Endodermal cell (in vitro differentiated cells): ENCODE data around the gene RNU7-1. TPM values are rescaled to one million over a fixed set of nuclear protein-coding genes. Genes with fewer than 3 reads are reported as not detected.

Experiments used
- DNase-seq: peaks from one replicate; pipeline ENCODE4 v3.0.0-alpha.2; 2017
- H3K27ac ChIP-seq: 2 replicates; pipeline ENCODE4 v1.5.1; 2013; ENCODE audit warnings: mild to moderate bottlenecking, low read depth, low read length, moderate library complexity
- H3K27me3 ChIP-seq: 2 replicates; pipeline ENCODE4 v1.6.1; 2013; ENCODE audit warnings: mild to moderate bottlenecking, low read length, moderate library complexity; ENCODE audit not compliant: insufficient read depth, control insufficient read depth, poor library complexity, severe bottlenecking
- H3K36me3 ChIP-seq: 2 replicates; pipeline ENCODE4 v1.7.0; 2013; ENCODE audit warnings: mild to moderate bottlenecking, low read length, moderate library complexity; ENCODE audit not compliant: control insufficient read depth, insufficient read depth
- H3K4me1 ChIP-seq: one replicate; pipeline ENCODE4 v1.7.0; 2013; ENCODE audit warnings: low read length; ENCODE audit not compliant: control insufficient read depth, insufficient read depth
- H3K4me3 ChIP-seq: 2 replicates; pipeline ENCODE4 v1.5.1; 2013; ENCODE audit warnings: mild to moderate bottlenecking, low read length, moderate library complexity
- H3K9ac ChIP-seq: 2 replicates; pipeline ENCODE4 v1.6.1; 2013; ENCODE audit warnings: mild to moderate bottlenecking, low read length, moderate library complexity; ENCODE audit not compliant: poor library complexity, severe bottlenecking; ENCODE audit errors: extremely low read depth
- H3K9me3 ChIP-seq: 2 replicates; pipeline ENCODE4 v1.6.1; 2013; ENCODE audit warnings: mild to moderate bottlenecking, low read length, moderate library complexity; ENCODE audit not compliant: control insufficient read depth
- H3K27ac Mint-ChIP-seq: 2 replicates; pipeline ENCODE4 v1.8.0; 2020; ENCODE audit warnings: mixed read lengths
- H3K27me3 Mint-ChIP-seq: 2 replicates; pipeline ENCODE4 v1.8.0; 2021; ENCODE audit warnings: mild to moderate bottlenecking, mixed read lengths; ENCODE audit not compliant: insufficient read depth
- H3K36me3 Mint-ChIP-seq: 2 replicates; pipeline ENCODE4 v1.8.0; 2020; ENCODE audit warnings: low read depth, mixed read lengths
- H3K4me1 Mint-ChIP-seq: 2 replicates; pipeline ENCODE4 v1.8.0; 2020; ENCODE audit warnings: mixed read lengths
- H3K4me3 Mint-ChIP-seq: 2 replicates; pipeline ENCODE4 v1.8.0; 2020; ENCODE audit warnings: mild to moderate bottlenecking, moderate library complexity, mixed read lengths
- H3K9me3 Mint-ChIP-seq: 2 replicates; pipeline ENCODE4 v1.8.0; 2020; ENCODE audit warnings: mild to moderate bottlenecking, mixed read lengths
- CTCF ChIP-seq: fragments of 200-600 bp; sonication (generic); conservative IDR thresholded peaks from 2 replicates; pipeline ENCODE4 v1.5.0; 2021; ENCODE audit warnings: antibody characterized with exemption, mild to moderate bottlenecking
- WGBS, 2 experiments: methylation state at CpG; one replicate each; pipeline versions ENCODE4 v1.1.5 to v1.1.7; 2013; ENCODE audit warnings: missing lambda C conversion rate in 2 of 2, mixed read lengths in 1 of 2; ENCODE audit not compliant: insufficient coverage in 1 of 2, insufficient read length in 1 of 2; 5-methylcytosine and 5-hydroxymethylcytosine counted together
- total RNA-seq, 2 donors: library from RNA; stranded (reverse); fragmentation: NEBNext Ultra II Directional in 1 of 2; extraction: Animal tissue kit (Norgen Biotek cat#: 25700) in 1 of 2; gene quantifications; 2 replicates in 1 of 2; 3 replicates in 1 of 2; pipeline ENCODE4 v1.2.1, GENCODE V29; 2021

Gene RNU7-1
- total RNA-seq, 2 donors from 2014 or later: not detected

DNA sequence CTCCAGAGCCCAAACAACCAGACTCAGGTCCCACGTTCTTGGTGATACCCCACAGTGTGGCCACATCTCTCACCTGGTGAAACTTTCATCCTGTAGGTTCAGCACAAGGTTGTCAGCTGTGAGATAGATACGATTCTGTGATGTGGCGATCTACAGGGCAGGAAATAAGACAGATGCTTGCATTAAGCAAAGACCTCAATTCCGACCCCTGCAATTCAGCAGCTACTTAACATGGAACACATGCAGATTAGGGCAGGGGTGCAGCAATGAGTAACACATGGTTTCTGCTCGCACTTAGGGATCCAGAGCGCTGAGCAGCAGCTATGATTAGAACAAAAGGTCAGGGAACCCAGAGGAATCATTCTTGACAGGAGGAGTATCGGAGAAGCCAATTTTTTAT, 22.7 kb downstream of the RNU7-1 start:
- H3K9me3 ChIP-seq: no peaks in the 10 kb centered on the region
- whole genome bisulfite sequencing, 2 experiments: 95 to 97% methylated on average over 7 of the region's 7 CpGs
- no peaks in the 10 kb centered on the region for H3K27me3 Mint-ChIP-seq
- peaks cover 52% of the 10 kb centered on the region for H3K36me3 ChIP-seq
- peaks cover 56% of the 10 kb centered on the region for H3K4me1 Mint-ChIP-seq
- no peak overlapping the region for H3K27ac ChIP-seq
- H3K9me3 Mint-ChIP-seq: no peaks in the 10 kb centered on the region
- peak overlapping the region; percentile 63 for H3K27ac Mint-ChIP-seq
- DNase-seq: no peak
- peaks cover 54% of the 10 kb centered on the region for H3K36me3 Mint-ChIP-seq
- no peak overlapping the region for H3K4me3 ChIP-seq
- peaks cover 10% of the 10 kb centered on the region for H3K4me1 ChIP-seq
- H3K27me3 ChIP-seq: no peaks in the 10 kb centered on the region
- no peak overlapping the region for H3K9ac ChIP-seq
- TF ChIP-seq CTCF: no peak
- no peak overlapping the region for H3K4me3 Mint-ChIP-seq

DNA sequence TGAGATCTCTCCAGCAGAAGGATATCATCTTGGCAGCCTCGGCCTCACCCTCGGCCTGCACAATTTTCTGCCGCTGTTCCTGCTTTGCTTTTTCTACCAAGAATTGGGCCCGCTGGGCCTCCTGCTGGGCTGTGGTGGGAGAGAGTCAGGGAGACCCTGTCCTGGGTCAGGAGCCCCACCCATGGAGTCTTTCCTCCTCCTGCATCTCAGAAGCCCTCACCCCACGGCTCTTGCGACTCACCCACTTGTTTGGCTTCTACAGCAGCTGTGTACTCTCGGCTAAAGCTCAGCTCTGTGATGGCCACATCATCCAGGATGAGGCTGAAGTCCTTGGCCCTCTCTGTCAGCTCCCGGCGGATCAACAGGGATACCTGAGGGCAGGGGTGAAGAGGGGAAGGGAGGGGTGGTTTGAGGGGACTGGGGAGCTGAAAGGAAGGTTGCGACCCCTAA, 24.1 kb downstream of the RNU7-1 start:
- no peak overlapping the region for H3K4me3 Mint-ChIP-seq
- H3K36me3 Mint-ChIP-seq: peaks cover 55% of the 10 kb centered on the region
- no peak for DNase-seq
- Histone ChIP-seq H3K9ac (no peak overlapping the region), H3K4me3 (no peak overlapping the region), H3K9me3 (no peaks in the 10 kb centered on the region), H3K4me1 (peaks cover 5% of the 10 kb centered on the region), H3K27ac (no peak overlapping the region), H3K27me3 (no peaks in the 10 kb centered on the region), H3K36me3 (peaks cover 52% of the 10 kb centered on the region)
- H3K4me1 Mint-ChIP-seq: peaks cover 49% of the 10 kb centered on the region
- no peaks in the 10 kb centered on the region for H3K27me3 Mint-ChIP-seq
- TF ChIP-seq CTCF: no peak
- H3K27ac Mint-ChIP-seq: peak overlapping the region; percentile 60
- no peaks in the 10 kb centered on the region for H3K9me3 Mint-ChIP-seq
- WGBS, 2 experiments: 96 to 97% methylated on average over 3 to 10 of the region's 10 CpGs

DNA sequence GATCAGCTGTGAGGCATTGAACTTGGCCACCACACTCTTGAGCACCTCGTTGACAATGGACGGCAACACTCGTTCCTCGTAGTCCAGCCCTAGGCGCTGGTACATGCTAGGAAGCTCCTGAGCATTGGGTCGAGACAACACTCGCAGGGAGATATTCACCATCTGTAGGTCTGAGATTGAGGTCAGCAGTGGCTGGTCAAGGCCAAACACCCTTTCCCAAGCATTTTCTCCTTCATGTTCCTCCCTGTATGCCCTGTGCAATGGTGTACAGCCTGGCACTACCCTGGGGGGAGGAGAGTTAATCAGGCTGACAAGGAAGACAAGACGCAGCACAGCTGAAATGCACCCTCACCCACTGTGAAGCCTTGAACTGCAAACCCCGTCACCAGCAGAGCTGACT, 24.8 kb downstream of the RNU7-1 start:
- Histone ChIP-seq H3K9me3 (no peaks in the 10 kb centered on the region), H3K4me1 (peaks cover 5% of the 10 kb centered on the region), H3K27me3 (no peaks in the 10 kb centered on the region), H3K36me3 (peaks cover 52% of the 10 kb centered on the region), H3K27ac (no peak overlapping the region), H3K4me3 (peak overlapping the region; percentile 100), H3K9ac (no peak overlapping the region)
- peaks cover 60% of the 10 kb centered on the region for H3K36me3 Mint-ChIP-seq
- no peak for TF ChIP-seq CTCF
- H3K27ac Mint-ChIP-seq: peak overlapping the region; percentile 98
- H3K27me3 Mint-ChIP-seq: no peaks in the 10 kb centered on the region
- peaks cover 47% of the 10 kb centered on the region for H3K4me1 Mint-ChIP-seq
- H3K9me3 Mint-ChIP-seq: no peaks in the 10 kb centered on the region
- WGBS, 2 experiments: 92 to 95% methylated on average over 9 of the region's 9 CpGs
- no peak for DNase-seq
- peak overlapping the region; percentile 86 for H3K4me3 Mint-ChIP-seq
